A673 (cell line): ENCODE results near the gene C17orf113. TPM values are rescaled to one million over a fixed set of nuclear protein-coding genes. Genes with fewer than 3 reads are reported as not detected.

Source experiments
- BruUV-seq: library from RNA; stranded (reverse); fragments of 400-500 nt; replicated peaks from 2 replicates; lab custom pipeline; 2021; lab: Mats Ljungman, UMichigan
- CTCF ChIA-PET: fragments of 300-600 bp; sonication (Branson Sonifier 250); formaldehyde crosslinking; loops from one replicate; lab custom pipeline; 2022; ENCODE audit warnings: antibody characterized with exemption; lab: Charles Lee
- POLR2A ChIA-PET: fragments of 300-600 bp; sonication (Branson Sonifier 250); formaldehyde crosslinking; loops from one replicate; lab custom pipeline; 2022; ENCODE audit warnings: antibody characterized with exemption; ENCODE audit not compliant: low non-redundant PET; lab: Charles Lee
- DNase-seq: peaks from one replicate; pipeline ENCODE4 v3.0.0-alpha.2; 2015; ENCODE audit warnings: low spot score
- H3K27ac ChIP-seq: fragments of 200-600 bp; sonication (generic); 2 replicates; pipeline ENCODE4 v1.5.1; 2016; ENCODE audit warnings: mixed run types, low read depth, mild to moderate bottlenecking, mixed read lengths, antibody characterized with exemption, low read length; ENCODE audit not compliant: poor library complexity, severe bottlenecking
- H3K27me3 ChIP-seq: fragments of 200-600 bp; sonication (generic); replicated peaks from 2 replicates; pipeline ENCODE4 v1.6.1; 2017; ENCODE audit warnings: mixed run types, low read depth, mild to moderate bottlenecking, mixed read lengths, antibody characterized with exemption, low read length; ENCODE audit not compliant: insufficient read depth, poor library complexity
- H3K36me3 ChIP-seq: fragments of 200-600 bp; sonication (generic); 2 replicates; pipeline ENCODE4 v1.6.1; 2016; ENCODE audit warnings: mixed run types, mild to moderate bottlenecking, mixed read lengths, antibody characterized with exemption, low read length; ENCODE audit not compliant: insufficient read depth, poor library complexity, severe bottlenecking
- H3K4me1 ChIP-seq: fragments of 200-600 bp; sonication (generic); 2 replicates; pipeline ENCODE4 v1.6.1; 2017; ENCODE audit warnings: mixed run types, mild to moderate bottlenecking, mixed read lengths, antibody characterized with exemption, low read length; ENCODE audit not compliant: insufficient read depth, poor library complexity, severe bottlenecking
- H3K4me3 ChIP-seq: fragments of 200-600 bp; sonication (generic); 2 replicates; pipeline ENCODE4 v1.5.1; 2016; ENCODE audit warnings: low read depth, mixed run types, mild to moderate bottlenecking, mixed read lengths, low read length; ENCODE audit not compliant: poor library complexity, severe bottlenecking
- H3K9me3 ChIP-seq: fragments of 200-600 bp; sonication (generic); 2 replicates; pipeline ENCODE4 v1.6.1; 2016; ENCODE audit warnings: mixed run types, low read depth, mild to moderate bottlenecking, mixed read lengths, antibody characterized with exemption, low read length; ENCODE audit not compliant: poor library complexity, severe bottlenecking
- CTCF ChIP-seq: fragments of 300-800, 200-600 bp; sonication (generic); conservative IDR thresholded peaks from 2 replicates; pipeline ENCODE4 v1.5.1; 2017; ENCODE audit warnings: low read depth, mild to moderate bottlenecking, antibody characterized with exemption, low read length, moderate library complexity, mixed read lengths
- EZH2 ChIP-seq: fragments of 200-600 bp; sonication (generic); IDR thresholded peaks from 2 replicates; pipeline ENCODE4 v1.6.1; 2017; ENCODE audit warnings: borderline replicate concordance, low read depth, mild to moderate bottlenecking, mixed read lengths, antibody characterized with exemption, low read length; ENCODE audit not compliant: poor library complexity, severe bottlenecking
- intact Hi-C: fragments of 100-400 bp; cut with micrococcal nuclease; formaldehyde crosslinking; loops from one replicate; pipeline ENCODE4 v1.10.0; 2022; ENCODE audit not compliant: unreplicated experiment
- total RNA-seq: library from RNA; stranded (reverse); gene quantifications from 2 replicates; pipeline ENCODE4 v1.2.3, GENCODE V29; 2021

The C17orf113 gene
- total RNA-seq, 1 experiment from 2014 or later: 0.41 TPM

- BruUV-seq: no TSS peak
- peak; percentile 87 for DNase-seq
- H3K9me3 ChIP-seq: no peaks in the 10 kb centered on the region
- ChIA-PET POLR2A (interaction anchor here (0.6 kb wide), 2 partner anchors 14 to 280 kb away, joined by 3 read pairs; no protein-coding TSS in a partner anchor), CTCF (interaction anchor here (0.5 to 0.8 kb wide), 2 partner anchors 14 to 16 kb away, joined by 3 to 15 read pairs; no protein-coding TSS in a partner anchor)
- intact Hi-C loops: no loop called here
- peak; percentile 75 for TF ChIP-seq CTCF
- no peak for TF ChIP-seq EZH2
- peak within 1 kb of the TSS; percentile 84 for H3K27ac ChIP-seq
- H3K36me3 ChIP-seq: no peaks in the 10 kb centered on the region
- H3K4me3 ChIP-seq: peak within 1 kb of the TSS; percentile 82
- H3K27me3 ChIP-seq: no peaks in the 10 kb centered on the region
- H3K4me1 ChIP-seq: no peaks in the 10 kb centered on the region
Observed at GRCh38 chr17:42019509-42020404, 30.6 kb downstream of the C17orf113 start, which contains the start of gene NKIRAS2. Gene NKIRAS2, plus strand, starts transcription at chr17:42020090. Its CDS starts 1,488 bp downstream, at chr17:42021578.

GRCh38 chr17:42018988-42019387 lies 31.4 kb downstream of the C17orf113 start:
- POLR2A ChIA-PET: interaction anchor here (0.7 kb wide), 1 partner anchor 187 kb away, joined by 3 read pairs; no protein-coding TSS in a partner anchor

More at GRCh38 chr17:42018988-42019387, 31.4 kb downstream of the C17orf113 start:
- H3K27ac ChIP-seq: no peak overlapping the region
- DNase-seq: no peak
- no peaks in the 10 kb centered on the region for H3K27me3 ChIP-seq
- BruUV-seq: no TSS peak
- TF ChIP-seq CTCF (no peak), EZH2 (no peak)
- no peak overlapping the region for H3K4me3 ChIP-seq
- no peaks in the 10 kb centered on the region for H3K36me3 ChIP-seq
- H3K9me3 ChIP-seq: no peaks in the 10 kb centered on the region
- H3K4me1 ChIP-seq: no peaks in the 10 kb centered on the region
- CTCF ChIA-PET: interaction anchor here (1.1 kb wide), 1 partner anchor 53 kb away, joined by 9 read pairs; the partner anchor contains the start of gene CNP
- intact Hi-C loops: no loop called here
